ENCODE results near the gene RALGAPB. TPM values are rescaled to one million over a fixed set of nuclear protein-coding genes. Genes with fewer than 3 reads are reported as not detected.

The RALGAPB gene
- total and polyA plus RNA-seq, 2 of the 13 experiments (the other 11 are each of a cell fraction or from before 2014, with no cell fraction given) = 17.6 to 30.6 TPM

DNA sequence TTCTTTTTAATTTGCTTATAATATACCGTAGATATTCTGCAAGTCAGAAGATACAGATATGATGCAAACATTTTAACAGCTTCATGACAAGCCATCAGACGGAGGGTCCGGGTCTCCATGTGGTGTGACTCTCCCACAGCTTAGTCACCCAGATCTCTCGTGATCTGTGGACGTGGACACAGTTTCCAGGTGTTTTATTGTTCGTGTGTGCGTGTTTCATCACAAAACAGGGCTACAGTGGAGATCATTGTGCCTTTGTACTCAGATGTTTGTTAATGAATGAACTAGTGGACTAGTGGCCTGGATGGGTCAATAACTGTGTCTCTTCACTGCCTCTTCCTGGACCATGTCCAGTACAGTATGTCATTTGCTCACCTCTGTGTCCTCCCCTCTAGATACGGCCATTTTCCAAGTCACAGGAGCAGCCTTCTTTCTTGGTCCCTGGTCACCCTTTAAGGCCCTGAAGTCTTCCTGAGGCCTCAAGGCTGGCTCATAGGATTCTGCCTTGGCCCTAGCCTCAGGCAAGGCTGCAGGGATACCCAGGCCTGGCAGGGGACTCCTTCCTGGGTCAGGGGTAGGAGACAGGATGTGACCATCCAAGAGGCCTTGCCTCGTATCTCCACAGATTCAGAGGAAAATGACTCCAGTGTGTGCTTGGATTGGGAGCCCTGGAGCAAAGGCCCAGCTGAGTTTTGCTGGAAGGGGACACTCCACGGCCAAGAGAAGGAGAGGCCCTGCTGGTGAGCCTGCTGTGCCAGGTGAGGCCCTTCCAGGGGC, 112.9 kb downstream of the RALGAPB start (continued):
- TF ChIP-seq SNAPC4 (CRISPR knock-in tag; IDR thresholded peaks at IDR 0.05) (peak; percentile 78; the same call in 1 of the 2 replicates), ZNF335 (CRISPR knock-in tag; IDR thresholded peaks at IDR 0.05) (peak; percentile 83; the same call in 1 of the 2 replicates), KAT8 (CRISPR knock-in tag; IDR thresholded peaks at IDR 0.05) (peak; percentile 91), SMYD3 (CRISPR knock-in tag; IDR thresholded peaks at IDR 0.05) (no peak; the same call in 1 of the 2 replicates), MAFK (conservative IDR thresholded peaks at IDR 0.05 in 1 of 2, IDR thresholded peaks at IDR 0.05 in 1 of 2; ENCODE audit: low read length in 2 of 2) (no peak), ZNF205 (CRISPR knock-in tag; IDR thresholded peaks at IDR 0.05) (peak; percentile 60), ZNF225 (CRISPR knock-in tag; IDR thresholded peaks at IDR 0.05) (peak; percentile 38; the same call in 1 of the 2 replicates), MXI1 (IDR thresholded peaks at IDR 0.05; ENCODE audit: borderline replicate concordance, low read depth, low read length) (peak; percentile 29; the same call in 1 of the 3 replicates), TRAFD1 (CRISPR knock-in tag; IDR thresholded peaks at IDR 0.05; ENCODE audit: borderline replicate concordance) (no peak), TCF12 (IDR thresholded peaks at IDR 0.05) (no peak), TCF12 (CRISPR knock-in tag; IDR thresholded peaks at IDR 0.05) (peak; percentile 74; the same call in 1 of the 2 replicates), NAIF1 (CRISPR knock-in tag; IDR thresholded peaks at IDR 0.05; ENCODE audit: borderline replicate concordance) (no peak), EED (CRISPR knock-in tag; IDR thresholded peaks at IDR 0.05) (peak; percentile 84; the same call in 1 of the 2 replicates), SSRP1 (CRISPR knock-in tag; IDR thresholded peaks at IDR 0.05) (no peak), ZNF850 (CRISPR knock-in tag; conservative IDR thresholded peaks at IDR 0.05) (no peak), REXO4 (CRISPR knock-in tag; IDR thresholded peaks at IDR 0.05; ENCODE audit: borderline replicate concordance) (no peak), TARDBP (CRISPR knock-in tag; IDR thresholded peaks at IDR 0.05) (peak; percentile 97), KDM1A (CRISPR knock-in tag; IDR thresholded peaks at IDR 0.05) (peak; percentile 62; the same call in 1 of the 2 replicates), IRF2 (CRISPR knock-in tag; IDR thresholded peaks at IDR 0.05) (peak; percentile 81), WIZ (CRISPR knock-in tag; IDR thresholded peaks at IDR 0.05) (peak; percentile 91; the same call in 1 of the 2 replicates), TRIM24 (CRISPR knock-in tag; IDR thresholded peaks at IDR 0.05) (peak; percentile 49; the same call in 1 of the 2 replicates), BCL6 (CRISPR knock-in tag; IDR thresholded peaks at IDR 0.05) (peak; percentile 70)
- TF ChIP-seq, protein P1, sequence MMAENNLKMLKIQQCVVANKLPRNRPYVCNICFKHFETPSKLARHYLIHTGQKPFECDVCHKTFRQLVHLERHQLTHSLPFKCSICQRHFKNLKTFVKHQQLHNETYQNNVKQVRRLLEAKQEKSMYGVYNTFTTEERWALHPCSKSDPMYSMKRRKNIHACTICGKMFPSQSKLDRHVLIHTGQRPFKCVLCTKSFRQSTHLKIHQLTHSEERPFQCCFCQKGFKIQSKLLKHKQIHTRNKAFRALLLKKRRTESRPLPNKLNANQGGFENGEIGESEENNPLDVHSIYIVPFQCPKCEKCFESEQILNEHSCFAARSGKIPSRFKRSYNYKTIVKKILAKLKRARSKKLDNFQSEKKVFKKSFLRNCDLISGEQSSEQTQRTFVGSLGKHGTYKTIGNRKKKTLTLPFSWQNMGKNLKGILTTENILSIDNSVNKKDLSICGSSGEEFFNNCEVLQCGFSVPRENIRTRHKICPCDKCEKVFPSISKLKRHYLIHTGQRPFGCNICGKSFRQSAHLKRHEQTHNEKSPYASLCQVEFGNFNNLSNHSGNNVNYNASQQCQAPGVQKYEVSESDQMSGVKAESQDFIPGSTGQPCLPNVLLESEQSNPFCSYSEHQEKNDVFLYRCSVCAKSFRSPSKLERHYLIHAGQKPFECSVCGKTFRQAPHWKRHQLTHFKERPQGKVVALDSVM (CRISPR knock-in tag; IDR thresholded peaks at IDR 0.05) = no peak
